Stimulated activated CD4-positive, alpha-beta T cell treated with anti-CD3 and anti-CD28 coated beads, TNF-alpha, amount 100 ng/mL, for 1 hour (primary cell): ENCODE results near the gene SCP2D1.

Experiments used
- DNase-seq, 3 donors: peaks; one replicate each; pipeline ENCODE4 v3.0.0-alpha.2; 2020; ENCODE audit warnings: low read depth in 3 of 3, low spot score in 1 of 3

SCP2D1 gene

GRCh38 chr20:18811904-18812303 is 1.7 kb upstream of the SCP2D1 start:
- DNase-seq = no peak

GRCh38 chr20:18815194-18815942 is 1.8 kb downstream of the SCP2D1 start:
- no peak for DNase-seq

- DNase-seq = no peak
These were observed 9.2 kb downstream of the SCP2D1 start for GRCh38 chr20:18822832-18823231.

- DNase-seq = no peak
These were observed 18.4 kb downstream of the SCP2D1 start for GRCh38 chr20:18831830-18832499.

GRCh38 chr20:18832546-18833200 is 19.1 kb downstream of the SCP2D1 start:
- no peak for DNase-seq

GRCh38 chr20:18835466-18836256 is 22.1 kb downstream of the SCP2D1 start:
- DNase-seq = no peak

- no peak for DNase-seq
These were observed 24.1 kb downstream of the SCP2D1 start for GRCh38 chr20:18837718-18838117.

- DNase-seq = no peak
These were observed 26.1 kb downstream of the SCP2D1 start for GRCh38 chr20:18839507-18840247.

- no peak for DNase-seq
These were observed 26.7 kb downstream of the SCP2D1 start for GRCh38 chr20:18840248-18840645.

GRCh38 chr20:18845017-18845416 is 31.4 kb downstream of the SCP2D1 start:
- DNase-seq = no peak

- DNase-seq = no peak
These were observed 33.7 kb downstream of the SCP2D1 start for GRCh38 chr20:18847226-18847755.

- no peak for DNase-seq
These were observed 35.5 kb downstream of the SCP2D1 start for GRCh38 chr20:18849131-18849530.

- DNase-seq = no peak
These were observed 38.0 kb downstream of the SCP2D1 start for GRCh38 chr20:18851629-18852028.

GRCh38 chr20:18852318-18852717 is 38.7 kb downstream of the SCP2D1 start:
- DNase-seq = no peak

GRCh38 chr20:18853216-18853615 is 39.6 kb downstream of the SCP2D1 start:
- no peak for DNase-seq

GRCh38 chr20:18853946-18854646 is 40.5 kb downstream of the SCP2D1 start:
- no peak for DNase-seq

GRCh38 chr20:18855882-18856281 is 42.3 kb downstream of the SCP2D1 start:
- DNase-seq = no peak

GRCh38 chr20:18856873-18857272 is 43.3 kb downstream of the SCP2D1 start:
- DNase-seq = no peak

GRCh38 chr20:18857640-18858039 is 44.1 kb downstream of the SCP2D1 start:
- no peak for DNase-seq

- no peak for DNase-seq
These were observed 45.2 kb downstream of the SCP2D1 start for GRCh38 chr20:18858816-18859215.
